Uterus (tissue), 4 donors: Measurements from ENCODE around the gene ICAM3. TPM values are rescaled to one million over a fixed set of nuclear protein-coding genes. Genes with fewer than 3 reads are reported as not detected.

Experiments
- DNase-seq, 2 donors: peaks; one replicate each; pipeline ENCODE4 v3.0.0-alpha.2; 2019 to 2020
- H3K27ac ChIP-seq, 2 donors: fragments of 200-600 bp; sonication (generic); 1 replicate in 1 of 2; 2 replicates in 1 of 2; pipeline ENCODE4 v1.5.1; 2016 to 2018
- H3K27me3 ChIP-seq, 2 donors: fragments of 200-600 bp; sonication (generic); one replicate each; pipeline ENCODE4 v1.5.1; 2018 to 2019; ENCODE audit warnings: control low read depth in 1 of 2
- H3K36me3 ChIP-seq, 2 donors: fragments of 200-600 bp; sonication (generic); one replicate each; pipeline ENCODE4 v1.5.1; 2019; ENCODE audit warnings: control low read depth in 1 of 2
- H3K4me1 ChIP-seq, 2 donors: fragments of 200-600 bp; sonication (generic); one replicate each; pipeline ENCODE4 v1.5.1; 2018 to 2019; ENCODE audit warnings: control low read depth in 1 of 2
- H3K4me3 ChIP-seq, 2 donors: fragments of 200-600 bp; sonication (generic); 1 replicate in 1 of 2; 2 replicates in 1 of 2; pipeline ENCODE4 v1.5.1; 2018 to 2019; ENCODE audit warnings: mild to moderate bottlenecking in 1 of 2
- H3K9me3 ChIP-seq, 2 donors: fragments of 200-600 bp; sonication (generic); one replicate each; pipeline ENCODE4 v1.5.1; 2019; ENCODE audit warnings: control low read depth in 1 of 2
- POLR2A ChIP-seq, 2 donors: fragments of 450-650 bp; IDR thresholded peaks; one replicate each; pipeline ENCODE4 v1.6.1; 2016; ENCODE audit warnings: antibody characterized with exemption in 2 of 2, mild to moderate bottlenecking in 1 of 2, moderate library complexity in 1 of 2
- intact Hi-C: fragments of 100-400 bp; cut with DNase I; formaldehyde crosslinking; loops from one replicate; pipeline ENCODE4 v1.15.1; 2023; ENCODE audit warnings: low total_unique reads
- total RNA-seq, 4 donors: library from RNA; depleted of rRNA in 3 of 4; stranded (reverse); fragments of >200 nt in 3 of 4; gene quantifications; one replicate each; pipeline versions ENCODE4 v1.1.0 to v1.2.4, GENCODE V29; 2014 to 2023
- TF ChIP-seq, protein P1 (sequence below), 4 experiments: fragments of 200-600 bp in 2 of 4; fragments of 450-650 bp in 2 of 4; sonication (generic) in 2 of 4; IDR thresholded peaks; one replicate each; pipeline ENCODE4 v1.5.1; 2016 to 2019; ENCODE audit warnings: antibody characterized with exemption in 4 of 4, mild to moderate bottlenecking in 2 of 4, moderate library complexity in 1 of 4
- donor health status: DM: yes; HTN: yes; CAD: no.

Gene ICAM3
- total RNA-seq, 4 donors from 2014 or later, result 3.0 to 65.3 (median 6.2) TPM

DNA sequence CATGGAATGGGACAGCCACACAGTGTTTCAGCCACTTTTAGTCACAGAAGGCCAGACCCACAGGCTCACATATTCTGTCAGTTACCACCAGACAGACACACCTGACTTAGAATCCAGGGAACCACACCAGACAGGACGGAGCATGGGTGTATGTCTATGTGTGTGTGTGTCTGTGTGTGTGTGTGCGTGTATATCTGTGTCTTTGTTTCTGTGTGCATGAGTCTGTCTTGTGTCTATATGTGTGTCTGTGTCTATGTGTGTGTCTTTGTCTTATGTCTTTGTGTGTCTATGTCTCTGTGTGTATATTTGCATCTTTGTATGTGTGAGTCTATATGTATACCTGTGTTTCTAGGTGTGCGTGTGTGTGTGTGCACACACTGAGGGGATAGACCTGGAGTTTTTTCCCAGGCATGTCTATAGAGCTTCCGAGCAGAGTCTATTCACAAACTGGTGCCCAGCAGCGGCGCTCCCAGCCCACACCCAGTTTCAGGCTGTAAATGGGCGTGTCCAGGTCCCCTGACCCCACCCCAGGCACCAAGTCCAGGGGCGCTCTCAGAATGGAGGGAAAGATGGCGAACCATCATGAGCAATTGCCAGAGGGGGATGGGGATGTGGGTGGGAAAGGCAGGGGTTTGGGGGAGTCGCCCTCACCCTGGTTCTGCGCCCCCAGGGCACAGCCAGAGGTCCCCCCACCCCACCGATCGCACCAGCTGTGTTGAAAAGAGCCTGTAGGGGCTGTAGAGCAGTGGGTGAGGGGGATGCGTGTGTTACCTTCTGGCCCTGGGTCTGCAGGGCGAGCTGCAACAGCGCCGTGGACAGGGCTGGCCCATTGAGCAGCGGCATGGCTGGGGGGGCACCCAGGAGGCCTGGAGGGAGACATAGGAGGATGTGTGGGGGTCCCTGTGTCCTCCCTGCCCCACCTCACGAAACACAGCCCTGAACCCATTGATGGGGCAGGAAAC, 17.3 kb downstream of the ICAM3 start:
- Histone ChIP-seq H3K27ac (no peak overlapping the region), H3K36me3 (no peaks in the 10 kb centered on the region), H3K4me3 (no peak overlapping the region), H3K4me1 (no peaks in the 10 kb centered on the region), H3K27me3 (no peaks in the 10 kb centered on the region), H3K9me3 (no peaks in the 10 kb centered on the region)
- DNase-seq, result no peak
- no peak for TF ChIP-seq POLR2A (IDR thresholded peaks at IDR 0.05)
- TF ChIP-seq, protein P1, sequence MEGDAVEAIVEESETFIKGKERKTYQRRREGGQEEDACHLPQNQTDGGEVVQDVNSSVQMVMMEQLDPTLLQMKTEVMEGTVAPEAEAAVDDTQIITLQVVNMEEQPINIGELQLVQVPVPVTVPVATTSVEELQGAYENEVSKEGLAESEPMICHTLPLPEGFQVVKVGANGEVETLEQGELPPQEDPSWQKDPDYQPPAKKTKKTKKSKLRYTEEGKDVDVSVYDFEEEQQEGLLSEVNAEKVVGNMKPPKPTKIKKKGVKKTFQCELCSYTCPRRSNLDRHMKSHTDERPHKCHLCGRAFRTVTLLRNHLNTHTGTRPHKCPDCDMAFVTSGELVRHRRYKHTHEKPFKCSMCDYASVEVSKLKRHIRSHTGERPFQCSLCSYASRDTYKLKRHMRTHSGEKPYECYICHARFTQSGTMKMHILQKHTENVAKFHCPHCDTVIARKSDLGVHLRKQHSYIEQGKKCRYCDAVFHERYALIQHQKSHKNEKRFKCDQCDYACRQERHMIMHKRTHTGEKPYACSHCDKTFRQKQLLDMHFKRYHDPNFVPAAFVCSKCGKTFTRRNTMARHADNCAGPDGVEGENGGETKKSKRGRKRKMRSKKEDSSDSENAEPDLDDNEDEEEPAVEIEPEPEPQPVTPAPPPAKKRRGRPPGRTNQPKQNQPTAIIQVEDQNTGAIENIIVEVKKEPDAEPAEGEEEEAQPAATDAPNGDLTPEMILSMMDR (IDR thresholded peaks at IDR 0.05), result no peak
- intact Hi-C loops, result no loop called here

GRCh38 chr19:10321417-10321797, 18.0 kb downstream of the ICAM3 start:
- Histone ChIP-seq H3K36me3 (no peaks in the 10 kb centered on the region), H3K27me3 (no peaks in the 10 kb centered on the region), H3K4me1 (no peaks in the 10 kb centered on the region), H3K4me3 (no peak overlapping the region), H3K9me3 (no peaks in the 10 kb centered on the region), H3K27ac (no peak overlapping the region)
- DNase-seq, result no peak
- TF ChIP-seq POLR2A (IDR thresholded peaks at IDR 0.05), result no peak
- TF ChIP-seq, protein P1 (IDR thresholded peaks at IDR 0.05), result no peak
- intact Hi-C loops, result no loop called here

DNA sequence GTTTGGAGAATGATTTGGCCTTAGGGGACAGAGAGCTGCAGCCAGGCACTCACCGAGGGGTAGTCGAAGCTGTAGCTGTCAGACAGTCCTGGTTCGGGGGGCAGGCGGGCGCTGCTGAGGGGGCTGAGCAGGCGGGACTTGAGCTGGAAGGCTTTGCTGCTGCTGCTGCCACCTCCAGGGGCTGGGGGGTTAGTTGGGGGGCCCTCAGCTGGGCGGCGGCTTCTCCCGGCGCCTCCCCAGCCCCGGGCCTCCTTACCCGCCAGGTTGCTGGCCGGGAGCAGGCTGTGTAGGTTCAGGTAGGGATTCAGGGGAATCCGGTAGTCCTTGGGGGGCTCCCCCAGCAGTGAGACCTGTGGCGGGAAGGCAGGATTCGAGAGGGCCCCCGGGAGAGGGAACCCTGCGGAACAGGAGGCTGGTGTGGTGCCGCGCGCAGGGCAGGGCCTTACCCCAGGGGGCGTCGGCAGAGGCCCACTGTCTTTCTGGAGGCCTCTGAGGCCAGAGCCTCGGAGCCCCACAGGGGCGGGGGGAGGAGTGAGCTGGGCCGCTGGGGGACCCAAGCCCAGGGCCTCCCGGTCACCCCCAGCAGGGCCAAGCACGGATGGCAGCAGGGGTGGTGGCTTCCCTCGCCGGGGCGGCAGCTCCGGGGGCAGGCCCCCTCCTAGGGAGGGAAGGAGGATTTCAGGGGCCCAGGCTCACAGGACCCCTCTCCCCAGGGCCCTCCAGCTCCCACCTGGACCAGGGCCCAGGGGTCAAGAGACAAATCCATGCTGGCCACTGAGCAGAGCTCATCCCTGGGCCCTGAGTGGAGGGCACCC, 18.6 kb downstream of the ICAM3 start:
- TF ChIP-seq, protein P1 (IDR thresholded peaks at IDR 0.05), result no peak
- TF ChIP-seq POLR2A (IDR thresholded peaks at IDR 0.05), result no peak
- no peaks in the 10 kb centered on the region for H3K9me3 ChIP-seq
- intact Hi-C loops, result no loop called here
- H3K27ac ChIP-seq, result no peak overlapping the region
- H3K4me1 ChIP-seq, result no peaks in the 10 kb centered on the region
- DNase-seq, result no peak
- no peaks in the 10 kb centered on the region for H3K36me3 ChIP-seq
- no peaks in the 10 kb centered on the region for H3K27me3 ChIP-seq
- no peak overlapping the region for H3K4me3 ChIP-seq

GRCh38 chr19:10318807-10319682, 20.4 kb downstream of the ICAM3 start:
- H3K27me3 ChIP-seq, result no peaks in the 10 kb centered on the region
- no peak for DNase-seq
- TF ChIP-seq POLR2A (IDR thresholded peaks at IDR 0.05), result no peak
- TF ChIP-seq, protein P1 (IDR thresholded peaks at IDR 0.05), result no peak
- peaks cover 0 to 9% of the 10 kb centered on the region in 2 donors for H3K4me1 ChIP-seq
- intact Hi-C loops, result no loop called here
- H3K4me3 ChIP-seq, result no peak overlapping the region
- no peak overlapping the region for H3K27ac ChIP-seq
- H3K36me3 ChIP-seq, result no peaks in the 10 kb centered on the region
- H3K9me3 ChIP-seq, result no peaks in the 10 kb centered on the region
